GM13976 (cell line): ENCODE measurements around the gene CNDP1.
"Not testable (repeated sequence)": the region's sequence is repeated elsewhere in the genome, so short reads cannot be mapped to it uniquely, and the experiment has no call there.

ENCODE experiments used
- DNase-seq: peaks from one replicate; pipeline ENCODE4 v3.0.0; 2012; ENCODE audit warnings: low spot score
- in situ Hi-C: fragments of 300-500 bp; cut with MboI; formaldehyde crosslinking; loops from one replicate; pipeline ENCODE4 v1.12.0; 2022; ENCODE audit warnings: low sequenced_read_pairs, mixed read lengths, inconsistent platforms; ENCODE audit not compliant: unreplicated experiment
- TF ChIP-seq, protein P1 (sequence below): IDR thresholded peaks from 2 replicates; pipeline ENCODE4 v1.5.1; 2012; ENCODE audit warnings: borderline replicate concordance, mild to moderate bottlenecking; ENCODE audit not compliant: insufficient read depth; ENCODE audit errors: extremely low read depth, missing control alignments, control extremely low read depth

Gene CNDP1

GRCh38 chr18:74520096-74520833 lies 14.0 kb upstream of the CNDP1 start:
- TF ChIP-seq, protein P1, sequence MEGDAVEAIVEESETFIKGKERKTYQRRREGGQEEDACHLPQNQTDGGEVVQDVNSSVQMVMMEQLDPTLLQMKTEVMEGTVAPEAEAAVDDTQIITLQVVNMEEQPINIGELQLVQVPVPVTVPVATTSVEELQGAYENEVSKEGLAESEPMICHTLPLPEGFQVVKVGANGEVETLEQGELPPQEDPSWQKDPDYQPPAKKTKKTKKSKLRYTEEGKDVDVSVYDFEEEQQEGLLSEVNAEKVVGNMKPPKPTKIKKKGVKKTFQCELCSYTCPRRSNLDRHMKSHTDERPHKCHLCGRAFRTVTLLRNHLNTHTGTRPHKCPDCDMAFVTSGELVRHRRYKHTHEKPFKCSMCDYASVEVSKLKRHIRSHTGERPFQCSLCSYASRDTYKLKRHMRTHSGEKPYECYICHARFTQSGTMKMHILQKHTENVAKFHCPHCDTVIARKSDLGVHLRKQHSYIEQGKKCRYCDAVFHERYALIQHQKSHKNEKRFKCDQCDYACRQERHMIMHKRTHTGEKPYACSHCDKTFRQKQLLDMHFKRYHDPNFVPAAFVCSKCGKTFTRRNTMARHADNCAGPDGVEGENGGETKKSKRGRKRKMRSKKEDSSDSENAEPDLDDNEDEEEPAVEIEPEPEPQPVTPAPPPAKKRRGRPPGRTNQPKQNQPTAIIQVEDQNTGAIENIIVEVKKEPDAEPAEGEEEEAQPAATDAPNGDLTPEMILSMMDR: no peak
- no peak for DNase-seq
- in situ Hi-C loops: no loop called here

DNA sequence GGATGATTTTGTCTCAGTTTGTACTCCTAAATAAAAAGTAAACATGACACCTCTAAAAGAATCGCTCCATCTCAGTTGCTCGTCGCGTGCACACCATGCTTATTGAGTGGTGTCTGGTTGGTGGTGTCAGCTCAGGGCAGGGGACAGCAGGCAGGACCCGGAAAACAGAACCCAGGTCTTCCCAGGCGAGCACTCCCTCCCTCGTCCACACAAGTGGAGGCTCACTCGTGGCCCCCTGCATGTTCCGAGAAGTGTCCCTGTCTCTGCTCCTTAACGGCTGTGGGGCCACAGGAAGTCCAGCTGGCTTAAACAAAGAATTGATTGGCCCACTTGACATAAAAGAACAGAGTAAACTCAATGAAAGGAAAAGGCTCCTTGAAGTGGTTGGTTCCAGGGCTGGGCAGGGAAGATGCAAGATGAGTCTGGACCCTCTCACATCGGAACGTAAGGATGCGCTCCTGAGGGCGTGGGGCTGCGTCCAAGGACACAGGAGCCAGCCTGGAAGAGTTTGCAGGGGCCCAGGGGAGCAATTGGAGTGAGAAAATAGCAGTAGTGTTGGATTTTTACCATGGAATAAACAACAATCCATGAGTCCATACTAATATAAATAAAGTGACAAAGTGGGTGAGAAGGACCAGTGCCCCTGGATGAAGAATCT lies 13.1 kb upstream of the CNDP1 start:
- no peak for DNase-seq
- TF ChIP-seq, protein P1: no peak

GRCh38 chr18:74522635-74523548 lies 11.4 kb upstream of the CNDP1 start:
- in situ Hi-C loops: no loop called here
- TF ChIP-seq, protein P1: no peak
- DNase-seq: no peak

More for the DNA sequence above, 13.1 kb upstream of the CNDP1 start:
- in situ Hi-C loops: no loop called here

DNA sequence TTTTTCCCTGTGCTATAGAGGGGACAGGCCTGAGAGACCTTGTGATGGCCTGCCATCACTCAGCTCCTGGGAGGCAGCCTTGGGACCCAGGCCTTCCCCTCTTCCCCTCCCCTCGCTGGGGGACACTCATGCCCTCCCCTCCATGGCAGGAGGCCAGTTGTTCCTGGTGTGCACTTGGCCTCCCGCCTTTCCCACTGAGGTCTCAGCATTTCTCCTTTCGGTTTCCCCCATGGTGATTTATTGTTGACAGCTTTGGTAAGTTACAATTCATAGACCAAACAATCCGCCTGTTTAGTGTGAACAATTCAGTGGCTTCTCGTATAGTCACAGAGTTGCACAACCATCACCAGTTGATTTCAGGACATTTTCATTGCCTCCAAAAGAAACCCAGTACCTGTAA lies 10.2 kb upstream of the CNDP1 start:
- DNase-seq: no peak
- in situ Hi-C loops: no loop called here
- TF ChIP-seq, protein P1: no peak

GRCh38 chr18:74524915-74525314 lies 9.4 kb upstream of the CNDP1 start:
- in situ Hi-C loops, DNase-seq: not testable (repeated sequence)

DNA sequence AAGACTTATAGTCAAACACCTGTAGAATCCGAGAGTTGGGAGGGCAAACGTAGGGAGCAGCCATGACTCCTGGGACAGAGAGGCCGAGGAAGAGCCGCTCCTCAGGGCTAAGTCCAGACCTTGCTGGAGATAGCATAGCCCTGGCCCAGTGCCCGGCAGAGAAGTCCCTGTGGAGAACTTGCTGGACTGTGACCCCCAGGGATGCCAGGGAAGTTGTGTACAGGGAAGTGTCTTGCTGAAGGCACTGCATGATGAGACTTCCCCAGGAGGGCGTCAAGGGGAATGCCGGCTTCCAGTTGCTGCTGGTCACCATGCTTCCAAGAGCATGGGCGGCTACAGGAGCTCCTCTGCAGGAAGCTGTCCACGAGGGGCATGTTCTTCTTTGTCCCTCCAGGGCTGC lies 8.6 kb upstream of the CNDP1 start:
- in situ Hi-C loops: no loop called here
- DNase-seq: no peak
- TF ChIP-seq, protein P1: no peak
